Astrocyte (in vitro differentiated cells and primary cell): ENCODE measurements around the gene HDGF. TPM values are rescaled to one million over a fixed set of nuclear protein-coding genes. Genes with fewer than 3 reads are reported as not detected.

Experiments used
- DNase-seq: peaks from one replicate; pipeline ENCODE4 v3.0.0-alpha.2; 2010; ENCODE audit warnings: low read depth
- FAIRE-seq: peaks from 2 replicates; lab custom pipeline; 2011; peaks lifted over from hg19 to GRCh38; lab: Jason Lieb, UNC
- H2AFZ ChIP-seq: 2 replicates; pipeline ENCODE4 v1.6.0; 2012; ENCODE audit warnings: low read depth, low read length, inconsistent platforms
- H3K27ac ChIP-seq: 2 replicates; pipeline ENCODE4 v1.5.1; 2011; ENCODE audit warnings: low read depth, low read length, inconsistent platforms
- H3K27me3 ChIP-seq: 2 replicates; pipeline ENCODE4 v1.6.0; 2011; ENCODE audit warnings: low read length, inconsistent platforms; ENCODE audit not compliant: insufficient read depth
- H3K36me3 ChIP-seq: 2 replicates; pipeline ENCODE4 v1.5.1; 2011; ENCODE audit warnings: low read length, inconsistent platforms; ENCODE audit not compliant: insufficient read depth
- H3K4me1 ChIP-seq: 2 replicates; pipeline ENCODE4 v1.5.1; 2011; ENCODE audit warnings: low read length, inconsistent platforms; ENCODE audit not compliant: insufficient read depth
- H3K4me2 ChIP-seq: 2 replicates; pipeline ENCODE4 v1.6.0; 2012; ENCODE audit warnings: low read length, inconsistent platforms
- H3K4me3 ChIP-seq: 2 replicates; pipeline ENCODE4 v1.5.1; 2011; ENCODE audit warnings: low read depth, mild to moderate bottlenecking, low read length, inconsistent platforms; ENCODE audit not compliant: insufficient read depth
- H3K79me2 ChIP-seq: 2 replicates; pipeline ENCODE4 v1.6.0; 2012; ENCODE audit warnings: mild to moderate bottlenecking, low read length, inconsistent platforms; ENCODE audit not compliant: insufficient read depth
- H3K9ac ChIP-seq: 2 replicates; pipeline ENCODE4 v1.6.0; 2012; ENCODE audit warnings: mild to moderate bottlenecking, low read length, inconsistent platforms
- H3K9me3 ChIP-seq: 2 replicates; pipeline ENCODE4 v1.5.1; 2012; ENCODE audit warnings: low read depth, mild to moderate bottlenecking, low read length, inconsistent platforms; ENCODE audit not compliant: insufficient read depth
- H4K20me1 ChIP-seq: 2 replicates; pipeline ENCODE4 v1.6.0; 2012; ENCODE audit warnings: low read length, inconsistent platforms; ENCODE audit not compliant: insufficient read depth
- H3K27ac Mint-ChIP-seq: one replicate; pipeline ENCODE4 v1.8.0; 2021; ENCODE audit warnings: mild to moderate bottlenecking, mixed read lengths; ENCODE audit not compliant: unreplicated experiment
- H3K27me3 Mint-ChIP-seq: one replicate; pipeline ENCODE4 v1.8.0; 2021; ENCODE audit warnings: low read depth, mixed read lengths; ENCODE audit not compliant: unreplicated experiment
- H3K36me3 Mint-ChIP-seq: one replicate; pipeline ENCODE4 v1.8.0; 2021; ENCODE audit warnings: low read depth, mixed read lengths; ENCODE audit not compliant: unreplicated experiment
- H3K4me1 Mint-ChIP-seq: one replicate; pipeline ENCODE4 v1.8.0; 2021; ENCODE audit warnings: low read depth, mixed read lengths; ENCODE audit not compliant: unreplicated experiment
- H3K4me3 Mint-ChIP-seq: one replicate; pipeline ENCODE4 v1.8.0; 2021; ENCODE audit warnings: mild to moderate bottlenecking, moderate library complexity, mixed read lengths; ENCODE audit not compliant: unreplicated experiment
- H3K9me3 Mint-ChIP-seq: one replicate; pipeline ENCODE4 v1.8.0; 2021; ENCODE audit warnings: mild to moderate bottlenecking, mixed read lengths; ENCODE audit not compliant: unreplicated experiment
- CTCF ChIP-seq: IDR thresholded peaks from 2 replicates; pipeline ENCODE4 v1.5.1; 2011; ENCODE audit warnings: low read depth, mild to moderate bottlenecking, inconsistent platforms, low read length, moderate library complexity; ENCODE audit not compliant: insufficient read depth
- EZH2 ChIP-seq: IDR thresholded peaks from 2 replicates; pipeline ENCODE4 v1.6.1; 2012; ENCODE audit warnings: mild to moderate bottlenecking, low read length, inconsistent platforms; ENCODE audit not compliant: insufficient read depth
- total RNA-seq: library from RNA; stranded (reverse); gene quantifications from 2 replicates; pipeline ENCODE4 v1.2.1, GENCODE V29; 2021

The HDGF gene
- total RNA-seq, 1 donor from 2014 or later = 190 TPM

GRCh38 chr1:156749419-156750118 lies 1.9 kb downstream of the HDGF start:
- no peak for FAIRE-seq
- Mint-ChIP-seq H3K4me3 (peak overlapping the region; percentile 97), H3K36me3 (peaks cover 3% of the 10 kb centered on the region), H3K9me3 (no peaks in the 10 kb centered on the region), H3K4me1 (peaks cover 43% of the 10 kb centered on the region), H3K27ac (peak overlapping the region; percentile 91), H3K27me3 (no peaks in the 10 kb centered on the region)
- Histone ChIP-seq H4K20me1 (no peaks in the 10 kb centered on the region), H3K79me2 (peaks cover 78% of the 10 kb centered on the region), H2AFZ (no peak overlapping the region), H3K9ac (peak overlapping the region; percentile 91), H3K4me1 (peaks cover 56% of the 10 kb centered on the region), H3K27me3 (no peaks in the 10 kb centered on the region), H3K4me3 (peak overlapping the region; percentile 86), H3K4me2 (peak overlapping the region; percentile 99), H3K36me3 (peaks cover 4% of the 10 kb centered on the region), H3K9me3 (no peaks in the 10 kb centered on the region), H3K27ac (peak overlapping the region; percentile 100)
- DNase-seq = no peak
- TF ChIP-seq EZH2 (no peak), CTCF (no peak)

DNA sequence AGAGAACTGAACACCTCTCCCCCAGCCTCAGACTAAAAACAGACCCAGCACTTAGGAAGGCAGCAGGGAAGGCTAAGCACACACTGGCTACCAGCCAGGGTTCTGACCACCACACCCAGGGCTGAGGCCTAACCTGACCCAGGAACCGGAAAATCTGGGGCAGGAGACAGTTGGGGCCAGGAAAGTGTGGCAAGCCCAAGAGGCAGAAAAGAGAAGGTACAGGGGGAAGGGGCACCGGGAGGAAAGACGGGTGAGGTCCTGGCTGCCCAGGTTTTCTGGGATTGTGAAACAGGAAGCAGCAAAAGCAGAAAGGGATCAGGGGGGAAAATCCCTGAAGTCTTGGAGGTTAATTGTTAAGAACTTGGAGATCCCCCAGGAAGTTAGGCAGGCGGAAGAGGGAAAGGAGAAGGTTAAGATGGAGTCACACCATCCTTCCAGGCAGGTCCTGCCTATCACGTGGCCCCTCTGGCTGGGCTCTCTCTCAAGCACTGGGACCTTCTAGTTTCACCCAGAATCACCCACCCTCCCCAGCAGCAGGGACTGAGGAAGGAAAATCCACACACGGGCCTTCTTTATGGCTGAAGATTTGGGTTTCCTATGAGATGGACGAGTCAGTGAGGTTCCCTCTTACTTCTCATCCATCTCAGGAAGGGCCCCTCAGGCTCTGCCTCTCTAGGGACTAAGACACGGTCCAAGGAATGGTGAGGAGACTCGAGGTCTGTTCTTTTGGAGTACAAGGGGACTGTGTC lies 2.6 kb downstream of the HDGF start:
- Mint-ChIP-seq H3K4me3 (peak overlapping the region; percentile 97), H3K27me3 (no peaks in the 10 kb centered on the region), H3K36me3 (peaks cover 4% of the 10 kb centered on the region), H3K9me3 (no peaks in the 10 kb centered on the region), H3K4me1 (peaks cover 43% of the 10 kb centered on the region), H3K27ac (peak overlapping the region; percentile 91)
- H4K20me1 ChIP-seq = no peaks in the 10 kb centered on the region
- DNase-seq (no peak), FAIRE-seq (no peak)
- peak overlapping the region; percentile 100 for H3K27ac ChIP-seq
- peak overlapping the region; percentile 86 for H3K4me3 ChIP-seq
- H3K4me1 ChIP-seq = peaks cover 56% of the 10 kb centered on the region
- TF ChIP-seq CTCF = no peak
- no peak for TF ChIP-seq EZH2
- peak overlapping the region; percentile 99 for H3K4me2 ChIP-seq
- no peaks in the 10 kb centered on the region for H3K27me3 ChIP-seq
- peaks cover 84% of the 10 kb centered on the region for H3K79me2 ChIP-seq
- H2AFZ ChIP-seq = no peak overlapping the region
- no peaks in the 10 kb centered on the region for H3K9me3 ChIP-seq
- peaks cover 4% of the 10 kb centered on the region for H3K36me3 ChIP-seq
- peak overlapping the region; percentile 91 for H3K9ac ChIP-seq
